H1 (cell line): ENCODE data around the gene MAP3K3. TPM values are rescaled to one million over a fixed set of nuclear protein-coding genes. Genes with fewer than 3 reads are reported as not detected.

Experiments used
- CTCF ChIA-PET: fragments of 300-600 bp; sonication (Branson Sonifier 250); formaldehyde crosslinking; loops from one replicate; lab custom pipeline; 2021; ENCODE audit not compliant: partially characterized antibody; lab: Charles Lee
- POLR2A ChIA-PET: fragments of 300-600 bp; sonication (Branson Sonifier 250); formaldehyde crosslinking; loops from one replicate; lab custom pipeline; 2021; ENCODE audit warnings: inconsistent platforms; ENCODE audit not compliant: partially characterized antibody; lab: Charles Lee
- DNase-seq, 2 experiments: peaks; one replicate each; pipeline versions ENCODE4 v3.0.0 to v3.0.0-alpha.2; 2010 to 2022; ENCODE audit warnings: low spot score in 2 of 2, low read depth in 1 of 2, mixed read lengths in 1 of 2
- FAIRE-seq: peaks from 2 replicates; lab custom pipeline; 2011; peaks lifted over from hg19 to GRCh38; lab: Jason Lieb, UNC
- H2AFZ ChIP-seq: 2 replicates; pipeline ENCODE4 v1.8.1; 2012; ENCODE audit warnings: low read length, inconsistent platforms
- H2AK5ac ChIP-seq: 2 replicates; pipeline ENCODE4 v1.6.1; 2013; ENCODE audit warnings: low read depth, low read length
- H2BK120ac ChIP-seq: replicated peaks from 2 replicates; pipeline ENCODE3; 2013; ENCODE audit warnings: low read depth, low read length, inconsistent platforms
- H2BK12ac ChIP-seq: 2 replicates; pipeline ENCODE4 v1.6.1; 2013; ENCODE audit warnings: low read depth, low read length
- H2BK15ac ChIP-seq: 2 replicates; pipeline ENCODE4 v1.6.1; 2013; ENCODE audit warnings: low read length
- H2BK20ac ChIP-seq: 2 replicates; pipeline ENCODE4 v1.6.1; 2013; ENCODE audit warnings: low read length
- H2BK5ac ChIP-seq: 2 replicates; pipeline ENCODE4 v1.6.1; 2013; ENCODE audit warnings: low read depth, low read length
- H3K14ac ChIP-seq: 2 replicates; pipeline ENCODE4 v1.6.1; 2013; ENCODE audit warnings: inconsistent platforms; ENCODE audit not compliant: insufficient read length
- H3K18ac ChIP-seq: 2 replicates; pipeline ENCODE4 v1.6.1; 2013; ENCODE audit warnings: low read length; ENCODE audit errors: extremely low read depth
- H3K23ac ChIP-seq: 2 replicates; pipeline ENCODE4 v1.6.1; 2013; ENCODE audit warnings: inconsistent platforms; ENCODE audit not compliant: insufficient read length
- H3K23me2 ChIP-seq: 2 replicates; pipeline ENCODE4 v1.6.1; 2013; ENCODE audit warnings: low read depth, low read length
- H3K27ac ChIP-seq: 2 replicates; pipeline ENCODE4 v1.6.1; 2011; ENCODE audit warnings: low read depth, low read length, inconsistent platforms
- H3K27me3 ChIP-seq, 4 experiments: replicated peaks in 1 of 4; 1 replicate in 1 of 4; 2 replicates in 3 of 4; pipeline versions ENCODE4 v1.6.1 to v1.8.1; 2011 to 2013; ENCODE audit warnings: low read length in 3 of 4, mild to moderate bottlenecking in 3 of 4, inconsistent platforms in 2 of 4, mixed read lengths in 2 of 4, moderate library complexity in 1 of 4; ENCODE audit not compliant: control insufficient read depth in 3 of 4, insufficient read depth in 3 of 4; ENCODE audit errors: extremely low read depth in 1 of 4
- H3K36me3 ChIP-seq, 4 experiments: 2 replicates each; pipeline versions ENCODE4 v1.6.1 to v1.8.1; 2011 to 2013; ENCODE audit warnings: mild to moderate bottlenecking in 4 of 4, low read length in 3 of 4, moderate library complexity in 2 of 4, control low read depth in 1 of 4, inconsistent platforms in 1 of 4; ENCODE audit not compliant: insufficient read depth in 4 of 4, control insufficient read depth in 2 of 4
- H3K4ac ChIP-seq: replicated peaks from 2 replicates; pipeline ENCODE3; 2013; ENCODE audit warnings: low read length, low read depth, mixed read lengths, inconsistent platforms; ENCODE audit not compliant: insufficient read length
- H3K4me1 ChIP-seq, 4 experiments: replicated peaks in 1 of 4; 1 replicate in 1 of 4; 2 replicates in 3 of 4; pipeline versions ENCODE4 v1.6.1 to v1.8.1; 2011 to 2013; ENCODE audit warnings: low read length in 3 of 4, inconsistent platforms in 2 of 4, mixed read lengths in 1 of 4; ENCODE audit not compliant: insufficient read depth in 4 of 4, control insufficient read depth in 3 of 4
- H3K4me2 ChIP-seq, 2 experiments: 2 replicates each; pipeline versions ENCODE4 v1.6.1 to v1.8.1; 2011 to 2013; ENCODE audit warnings: low read depth in 2 of 2, low read length in 2 of 2, control low read depth in 1 of 2, inconsistent platforms in 1 of 2, mild to moderate bottlenecking in 1 of 2; ENCODE audit not compliant: insufficient read depth in 1 of 2
- H3K4me3 ChIP-seq, 4 experiments: fragments of 200-600, 300-600 bp in 1 of 4; sonication (generic), shearing (Covaris generic), sonication (Bioruptor Twin) in 1 of 4; 2 replicates each; pipeline versions ENCODE4 v1.5.1 to v1.8.1; 2011 to 2016; ENCODE audit warnings: low read length in 4 of 4, low read depth in 3 of 4, control low read depth in 2 of 4, inconsistent platforms in 2 of 4, mild to moderate bottlenecking in 2 of 4, mixed read lengths in 1 of 4, moderate library complexity in 1 of 4; ENCODE audit not compliant: insufficient read depth in 2 of 4; ENCODE audit errors: extremely low read depth in 1 of 4
- H3K56ac ChIP-seq: replicated peaks from 2 replicates; pipeline ENCODE3; 2013; ENCODE audit warnings: low read depth, mild to moderate bottlenecking, mixed read lengths, low read length, inconsistent platforms; ENCODE audit not compliant: insufficient read length
- H3K79me1 ChIP-seq: 2 replicates; pipeline ENCODE4 v1.6.1; 2013; ENCODE audit warnings: low read depth, low read length, control low read depth
- H3K79me2 ChIP-seq, 2 experiments: 2 replicates each; pipeline versions ENCODE4 v1.6.1 to v1.8.1; 2012 to 2013; ENCODE audit warnings: low read length in 2 of 2, mild to moderate bottlenecking in 2 of 2, inconsistent platforms in 1 of 2; ENCODE audit not compliant: insufficient read depth in 2 of 2, control insufficient read depth in 1 of 2
- H3K9ac ChIP-seq, 4 experiments: replicated peaks in 1 of 4; 1 replicate in 1 of 4; 2 replicates in 3 of 4; pipeline versions ENCODE4 v1.6.1 to v1.8.1; 2011 to 2013; ENCODE audit warnings: low read depth in 3 of 4, low read length in 3 of 4, control low read depth in 2 of 4, mild to moderate bottlenecking in 2 of 4, moderate library complexity in 2 of 4, inconsistent platforms in 1 of 4; ENCODE audit errors: extremely low read depth in 1 of 4
- H3K9me3 ChIP-seq, 2 experiments: 2 replicates each; pipeline versions ENCODE4 v1.6.1 to v1.8.1; 2012 to 2013; ENCODE audit warnings: mild to moderate bottlenecking in 2 of 2, moderate library complexity in 2 of 2, control low read depth in 1 of 2, inconsistent platforms in 1 of 2, low read depth in 1 of 2, low read length in 1 of 2, mixed read lengths in 1 of 2; ENCODE audit not compliant: insufficient read depth in 2 of 2
- H4K20me1 ChIP-seq, 2 experiments: replicated peaks in 1 of 2; 2 replicates each; pipeline versions ENCODE3 to v1.8.1; 2011 to 2013; ENCODE audit warnings: inconsistent platforms in 2 of 2, low read length in 2 of 2, mild to moderate bottlenecking in 1 of 2; ENCODE audit not compliant: insufficient read depth in 2 of 2, control insufficient read depth in 1 of 2
- H4K5ac ChIP-seq: 2 replicates; pipeline ENCODE4 v1.6.1; 2013; ENCODE audit warnings: low read length, low read depth, mixed read lengths, inconsistent platforms; ENCODE audit not compliant: insufficient read length
- H4K8ac ChIP-seq: 2 replicates; pipeline ENCODE4 v1.8.0; 2013; ENCODE audit warnings: mild to moderate bottlenecking, moderate library complexity, low read length, inconsistent platforms; ENCODE audit not compliant: insufficient read depth; ENCODE audit errors: extremely low read depth
- H4K91ac ChIP-seq: replicated peaks from 2 replicates; pipeline ENCODE3; 2013; ENCODE audit warnings: low read length, mixed read lengths, inconsistent platforms; ENCODE audit not compliant: insufficient read length
- ATF2 ChIP-seq: IDR thresholded peaks from 2 replicates; pipeline ENCODE4 v1.6.1; 2012; ENCODE audit warnings: low read length, inconsistent platforms
- CREB1 ChIP-seq: IDR thresholded peaks from 2 replicates; pipeline ENCODE4 v1.6.1; 2012; ENCODE audit warnings: inconsistent platforms
- SP1 ChIP-seq: IDR thresholded peaks from 2 replicates; pipeline ENCODE4 v1.6.1; 2011; ENCODE audit warnings: low read depth, low read length
- SRF ChIP-seq: IDR thresholded peaks from 2 replicates; pipeline ENCODE4 v1.6.1; 2011; ENCODE audit warnings: mild to moderate bottlenecking, low read depth, low read length, moderate library complexity
- SUZ12 ChIP-seq: fragments of 200-600 bp; sonication (generic); IDR thresholded peaks from 2 replicates; pipeline ENCODE4 v1.6.1; 2012; ENCODE audit warnings: mild to moderate bottlenecking, inconsistent platforms, low read length, moderate library complexity, mixed read lengths
- TAF1 ChIP-seq: IDR thresholded peaks from 2 replicates; pipeline ENCODE4 v1.6.1; 2011; ENCODE audit warnings: mild to moderate bottlenecking, low read depth, low read length
- ZNF274 ChIP-seq: IDR thresholded peaks from 2 replicates; pipeline ENCODE4 v1.7.0; 2012; ENCODE audit warnings: low read length, borderline replicate concordance; ENCODE audit errors: extremely low read depth
- WGBS, 2 experiments: shearing (Covaris generic) in 1 of 2; methylation state at CpG; one replicate each; pipeline versions ENCODE4 v1.1.6 to v1.1.7; 2013 to 2015; ENCODE audit warnings: low lambda C conversion rate in 2 of 2, mixed read lengths in 2 of 2, inconsistent platforms in 1 of 2, low coverage in 1 of 2, missing lambda C conversion rate in 1 of 2; ENCODE audit not compliant: insufficient replicate concordance in 2 of 2, insufficient coverage in 1 of 2, insufficient read length in 1 of 2; ENCODE audit errors: extremely low coverage in 1 of 2, missing lambda C conversion rate in 1 of 2; 5-methylcytosine and 5-hydroxymethylcytosine counted together
- long read RNA-seq, 2 experiments: library from RNA in 1 of 2; library from capped mRNA in 1 of 2; stranded (forward); transcript quantifications; one replicate each; pipeline ENCODE4 v2.0.0, GENCODE V29; 2021; ENCODE audit warnings: inconsistent platforms in 1 of 2
- polyA minus RNA-seq, 3 experiments: library from RNA; depleted of rRNA, polyadenylated mRNA; stranded (reverse); fragments of >200 nt; gene quantifications; 1 replicate in 2 of 3; 2 replicates in 1 of 3; pipeline ENCODE4 v1.2.3, GENCODE V29; 2011
- polyA plus RNA-seq, 7 experiments: library from polyadenylated mRNA; depleted of rRNA in 3 of 7; stranded (reverse) in 5 of 7; unstranded in 2 of 7; fragments of >200 nt in 5 of 7; fragments of 200-250 nt in 2 of 7; gene quantifications; 1 replicate in 5 of 7; 2 replicates in 1 of 7; 4 replicates in 1 of 7; pipeline versions ENCODE4 v1.2.1 to v1.2.3, GENCODE V29; 2011 to 2013; ENCODE audit warnings: missing spikeins in 2 of 7, mixed read lengths in 2 of 7
- total RNA-seq: library from RNA; stranded (reverse); fragmentation: NEBNext Ultra II Directional; extraction: Animal tissue kit (Norgen Biotek cat#: 25700); gene quantifications from 2 replicates; pipeline ENCODE4 v1.2.1, GENCODE V29; 2021

MAP3K3 gene
- total RNA-seq (21.0 and 22.6 TPM in 2 replicates), polyA plus RNA-seq (2011; rRNA removed) (10.3 and 14.8 TPM in 2 replicates), polyA minus RNA-seq (2011; rRNA and poly(A)+ RNA removed) (24.9 and 25.8 TPM in 2 replicates)
- 16.3 TPM for polyA plus RNA-seq (2011; cell fraction: cytosol; rRNA removed)
- 27.5 TPM for polyA plus RNA-seq (2011; cell fraction: nucleus; rRNA removed)
- 15.0 to 17.6 TPM (median 16.1 TPM) in 4 replicates for polyA plus RNA-seq (2012, experiment 1 of 2)
- 12.6 TPM for polyA plus RNA-seq (2012, experiment 2 of 2)
- 10.8 TPM for polyA plus RNA-seq (2013, experiment 1 of 2)
- polyA plus RNA-seq (2013, experiment 2 of 2): 9.9 TPM
- polyA minus RNA-seq (2011; cell fraction: cytosol; rRNA and poly(A)+ RNA removed): 12.1 TPM
- polyA minus RNA-seq (2011; cell fraction: nucleus; rRNA and poly(A)+ RNA removed): 24.1 TPM
- long read RNA-seq, experiment 1, partial matches to known transcripts: 13 of 18 reads
- long read RNA-seq, experiment 1, other reads (novel, unspliced or antisense): 3 of 18 reads
- long read RNA-seq, experiment 2, partial matches to known transcripts: 1 of 3 reads
- long read RNA-seq, experiment 2, other reads (novel, unspliced or antisense): 2 of 3 reads

- H2AK5ac ChIP-seq: no peak within 1 kb of the TSS
- peaks cover 0 to 8% of the 10 kb centered on the region in 2 experiments for H4K20me1 ChIP-seq
- no peak within 1 kb of the TSS for H3K4ac ChIP-seq
- no peak within 1 kb of the TSS for H2BK20ac ChIP-seq
- no peaks in the 10 kb centered on the region for H3K9me3 ChIP-seq
- peak within 1 kb of the TSS; percentile 96 for H4K8ac ChIP-seq
- H2AFZ ChIP-seq: no peak within 1 kb of the TSS
- peak within 1 kb of the TSS; percentile 95 for H4K5ac ChIP-seq
- no peak within 1 kb of the TSS for H3K14ac ChIP-seq
- peaks cover 2 to 5% (median 3%) of the 10 kb centered on the region in 4 experiments; a peak in 3 of 7 replicates for H3K4me1 ChIP-seq
- H3K27me3 ChIP-seq: no peaks in the 10 kb centered on the region
- peaks cover 3% of the 10 kb centered on the region; the same call in 1 of the 2 replicates for H3K79me1 ChIP-seq
- peaks cover 5 to 32% of the 10 kb centered on the region in 2 experiments for H3K79me2 ChIP-seq
- FAIRE-seq: no peak
- H3K18ac ChIP-seq: peak within 1 kb of the TSS; percentile 97
- H2BK120ac ChIP-seq: no peak within 1 kb of the TSS
- 2% methylated on average over 56 of the region's 75 CpGs; no CpG with 5 or more reads in 1 of the 2 experiments for WGBS, 2 experiments
- peak within 1 kb of the TSS; percentile 93 for H2BK5ac ChIP-seq
- H3K36me3 ChIP-seq: no peaks in the 10 kb centered on the region
- DNase-seq: peak; percentile 97 to 99
- H3K9ac ChIP-seq: peak within 1 kb of the TSS; percentile 59 to 73 (median 64)
- peak within 1 kb of the TSS; percentile 9 for H3K56ac ChIP-seq
- H3K27ac ChIP-seq: peak within 1 kb of the TSS; percentile 41; the same call in 1 of the 2 replicates
- peaks cover 6% of the 10 kb centered on the region for H3K23me2 ChIP-seq
- H2BK12ac ChIP-seq: no peak within 1 kb of the TSS
- ChIA-PET POLR2A (interaction anchor here (0.7 to 1.8 kb wide), 20 partner anchors 10 to 256 kb away, joined by 3 to 9 read pairs (median 4); partner anchors contain the start of genes ACE, DCAF7, DDX42 and KCNH6), CTCF (interaction anchor here (0.6 to 4.1 kb wide), 9 partner anchors 10 to 215 kb away, joined by 3 to 22 read pairs (median 3); no protein-coding TSS in a partner anchor)
- H2BK15ac ChIP-seq: no peak within 1 kb of the TSS
- H3K4me3 ChIP-seq: peak within 1 kb of the TSS; percentile 64 to 82 (median 72)
- H4K91ac ChIP-seq: no peak within 1 kb of the TSS
- H3K4me2 ChIP-seq: peak within 1 kb of the TSS; percentile 56 to 71
- no peak within 1 kb of the TSS for H3K23ac ChIP-seq
- no peak for TF ChIP-seq ATF2
- TF ChIP-seq SUZ12: no peak
- peak; percentile 52 for TF ChIP-seq CREB1
- TF ChIP-seq TAF1: peak; percentile 91
- no peak for TF ChIP-seq SRF
- TF ChIP-seq ZNF274: no peak
- peak; percentile 78; the same call in 1 of the 2 replicates for TF ChIP-seq SP1
Measured at GRCh38 chr17:63621684-63622573, at the start of gene MAP3K3. TSS of gene MAP3K3 (plus strand) at chr17:63622417. CDS start at chr17:63622760, 343 bp downstream.
